Activated CD4-positive, alpha-beta T cell treated with anti-CD3 and anti-CD28 coated beads, Interleukin-2, Interleukin-6, amounts not matched to agents 100 ng/mL and 50 ng/mL, durations not matched to agents 16 hours and 8 hours (primary cell): Measurements from ENCODE around the gene ADPRHL1.
"Not testable (repeated sequence)": the region's sequence is repeated elsewhere in the genome, so short reads cannot be mapped to it uniquely, and the experiment has no call there.

ENCODE experiments used
- DNase-seq: peaks from one replicate; pipeline ENCODE4 v3.0.0-alpha.2; 2020

ADPRHL1 gene

DNA sequence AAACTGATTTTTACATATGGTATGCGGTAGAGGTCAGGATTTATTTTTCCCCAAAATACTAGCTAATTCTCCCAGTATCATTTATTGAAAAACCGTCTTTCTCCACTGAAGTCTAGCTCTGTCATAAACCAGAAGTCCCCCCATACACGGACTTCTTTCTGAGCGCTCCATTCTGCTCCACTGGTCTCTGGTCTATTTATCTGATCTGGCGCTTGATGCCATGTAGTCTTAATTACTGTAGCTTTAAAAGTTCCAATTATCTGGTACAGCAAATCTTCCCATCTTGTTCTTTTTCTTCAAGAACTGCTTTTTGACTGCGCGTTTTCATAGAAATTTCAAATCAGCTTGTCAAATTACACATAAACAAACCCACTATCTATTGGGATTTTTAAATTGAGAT, 23.5 kb upstream of the ADPRHL1 start:
- no peak for DNase-seq

DNA sequence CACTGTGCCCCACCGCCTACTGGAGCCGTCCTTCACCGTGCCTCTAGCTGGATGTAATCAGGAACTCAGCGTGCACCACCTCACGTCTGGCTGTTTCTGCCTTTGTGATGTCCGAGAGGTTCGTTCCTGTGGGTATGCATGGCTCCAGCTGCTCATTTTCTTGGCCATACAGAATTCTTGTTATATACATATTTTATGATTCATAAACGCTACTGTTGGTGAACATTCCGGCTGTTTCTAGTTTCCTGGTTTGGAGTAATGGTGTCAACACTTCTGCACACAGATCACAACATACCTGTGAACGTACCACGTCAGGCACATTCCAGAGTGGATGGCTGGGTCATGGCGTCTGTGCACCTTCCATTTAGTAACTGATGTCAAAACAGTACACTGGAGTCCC, 22.6 kb upstream of the ADPRHL1 start:
- no peak for DNase-seq

DNA sequence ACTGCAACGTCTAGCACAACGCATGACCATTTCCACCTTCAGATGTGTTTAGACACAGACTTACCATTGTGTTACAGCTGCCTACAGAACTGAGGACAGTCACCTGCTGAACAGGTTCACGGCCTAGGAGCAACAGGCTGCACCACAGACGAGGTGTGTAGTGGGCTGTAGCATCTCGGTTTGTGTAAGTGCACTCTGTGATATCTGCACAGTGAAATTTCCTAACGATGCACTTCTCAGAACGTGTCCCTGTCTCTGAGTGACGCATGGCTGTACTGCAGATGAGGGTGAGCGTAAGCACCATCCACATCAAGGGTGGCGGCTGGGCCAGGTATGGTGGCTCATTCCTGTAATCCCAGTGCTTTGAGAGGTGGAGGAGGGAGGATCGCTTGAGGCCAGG, 22.0 kb upstream of the ADPRHL1 start:
- DNase-seq, result no peak

DNA sequence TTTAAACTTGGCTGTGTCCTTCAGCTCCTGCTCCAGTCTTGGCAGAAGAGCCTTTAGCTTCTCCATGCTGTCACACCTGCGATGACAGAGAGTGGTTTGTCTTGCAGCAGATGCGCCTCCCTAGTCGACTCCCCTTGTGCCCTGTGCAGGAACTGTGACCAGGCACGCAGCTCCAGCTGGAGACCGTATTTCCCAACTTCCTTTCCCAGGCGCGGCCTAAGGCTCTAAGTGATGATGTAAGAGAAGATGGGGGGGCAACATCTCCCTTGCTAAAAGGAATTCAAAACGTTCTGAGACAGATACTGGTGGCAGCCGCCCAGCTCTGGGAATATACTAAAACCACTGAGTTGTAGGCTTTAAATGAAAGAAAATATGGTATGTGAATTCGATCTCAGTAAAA, 20.9 kb upstream of the ADPRHL1 start:
- no peak for DNase-seq

DNA sequence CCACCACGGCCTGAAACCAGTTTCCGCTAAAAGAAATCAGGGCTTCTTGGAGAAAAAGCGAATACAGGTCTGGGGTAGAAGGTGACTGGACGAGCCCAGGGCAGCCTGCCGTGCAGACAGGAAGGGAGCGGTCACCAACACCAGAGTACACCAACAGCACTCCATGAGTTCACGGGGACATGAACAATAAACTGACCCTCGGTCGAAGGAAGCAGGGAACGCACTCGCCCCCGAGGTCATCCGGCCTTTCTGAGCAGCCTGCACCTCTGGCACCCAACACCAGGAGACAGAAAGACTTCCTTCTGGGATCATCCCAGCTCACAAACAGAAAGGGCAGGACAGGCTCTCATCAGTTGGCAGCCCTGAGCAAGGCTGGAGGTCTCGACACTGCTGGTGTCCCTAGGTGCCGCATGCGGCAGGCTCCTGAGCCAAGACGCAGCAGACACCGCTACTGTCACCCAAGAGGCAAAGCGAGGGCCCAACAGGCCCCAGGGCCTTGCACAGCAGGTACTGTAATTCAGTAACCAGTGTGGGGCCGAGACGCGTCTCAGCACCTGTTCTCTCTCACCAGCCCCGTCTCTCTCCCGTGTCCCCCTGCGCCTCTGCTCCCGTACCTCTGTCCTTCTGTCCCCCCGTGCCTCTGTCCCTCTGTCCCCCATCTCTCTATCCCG, 19.2 kb upstream of the ADPRHL1 start:
- no peak for DNase-seq

GRCh38 chr13:113471844-113472243, 18.6 kb upstream of the ADPRHL1 start:
- DNase-seq, result no peak

DNA sequence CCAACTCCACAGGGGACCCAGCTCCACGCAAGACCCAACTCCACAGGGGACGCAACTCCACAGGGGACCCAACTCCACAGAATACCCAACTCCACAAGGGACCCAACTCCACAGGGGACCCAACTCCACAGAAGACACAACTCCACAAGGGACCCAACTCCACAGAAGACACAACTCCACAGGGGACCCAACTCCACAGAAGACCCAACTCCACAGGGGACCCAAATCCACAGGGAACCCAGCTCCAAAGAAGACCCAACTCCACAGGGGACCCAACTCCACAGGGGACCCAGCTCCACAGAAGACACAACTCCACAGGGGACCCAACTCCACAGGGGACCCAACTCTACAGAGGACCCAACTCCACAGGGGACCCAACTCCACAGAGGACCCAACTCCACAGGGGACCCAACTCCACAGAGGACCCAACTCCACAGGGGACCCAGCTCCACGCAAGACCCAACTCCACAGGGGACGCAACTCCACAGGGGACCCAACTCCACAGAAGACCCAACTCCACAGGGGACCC, 17.4 kb upstream of the ADPRHL1 start:
- DNase-seq, result not testable (repeated sequence)

DNA sequence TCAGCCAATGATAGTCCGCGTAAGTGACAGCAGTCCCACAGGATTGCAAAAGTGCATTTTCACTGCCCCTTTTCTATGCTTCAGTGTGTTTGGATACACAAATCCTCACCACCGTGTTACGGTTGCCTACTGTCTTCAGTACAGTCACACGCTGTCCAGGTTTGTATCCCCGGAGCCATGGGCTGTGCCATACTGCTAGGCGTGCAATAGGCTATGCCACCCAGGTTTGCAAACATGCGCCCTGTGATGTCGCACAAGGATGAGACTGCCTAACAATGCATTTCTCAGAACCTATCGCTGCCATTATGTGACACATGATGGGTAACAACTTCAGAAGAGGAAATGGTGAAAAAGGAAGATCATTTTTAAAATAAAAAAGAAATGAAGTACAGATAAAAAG, 16.8 kb upstream of the ADPRHL1 start:
- DNase-seq, result no peak

- no peak for DNase-seq
Measured at GRCh38 chr13:113469582-113469981, 16.3 kb upstream of the ADPRHL1 start.

DNA sequence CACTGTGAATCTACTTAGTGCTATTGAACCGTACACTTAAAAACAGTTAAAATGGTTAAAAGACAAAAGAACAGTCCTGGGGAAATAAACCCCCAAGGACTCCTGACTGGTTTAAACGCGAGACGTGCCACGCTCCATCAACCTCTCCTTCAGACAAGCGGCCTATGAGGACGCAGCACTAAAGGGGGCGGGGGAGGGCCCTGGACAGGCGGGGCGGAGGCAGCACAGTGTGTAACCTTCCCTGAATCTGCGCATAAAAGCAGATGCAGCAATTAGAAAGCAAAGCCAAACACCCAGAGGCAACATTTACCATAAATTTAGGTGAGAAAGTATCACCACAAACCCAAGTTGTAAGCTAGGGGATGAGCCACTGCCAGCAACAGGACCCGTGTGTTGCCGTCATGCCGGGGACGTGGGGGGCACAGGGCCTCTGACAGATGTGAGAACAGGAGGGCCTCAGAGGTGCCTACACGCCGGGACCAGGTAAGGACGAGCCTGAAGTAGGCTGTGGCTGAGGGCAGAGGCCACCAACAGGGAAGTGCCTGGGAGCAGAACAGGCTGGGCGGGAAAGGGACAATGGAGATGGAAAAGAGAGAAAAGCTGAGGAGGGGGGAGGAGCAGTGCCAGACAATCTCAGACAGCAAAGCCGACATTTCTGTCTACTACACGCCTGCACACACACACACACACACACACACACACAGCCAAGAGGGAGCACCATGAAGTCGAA, 15.3 kb upstream of the ADPRHL1 start:
- DNase-seq, result no peak

- no peak for DNase-seq
Measured at GRCh38 chr13:113468029-113468428, 14.7 kb upstream of the ADPRHL1 start.

- no peak for DNase-seq
Measured at GRCh38 chr13:113466383-113466782, 13.1 kb upstream of the ADPRHL1 start.

DNA sequence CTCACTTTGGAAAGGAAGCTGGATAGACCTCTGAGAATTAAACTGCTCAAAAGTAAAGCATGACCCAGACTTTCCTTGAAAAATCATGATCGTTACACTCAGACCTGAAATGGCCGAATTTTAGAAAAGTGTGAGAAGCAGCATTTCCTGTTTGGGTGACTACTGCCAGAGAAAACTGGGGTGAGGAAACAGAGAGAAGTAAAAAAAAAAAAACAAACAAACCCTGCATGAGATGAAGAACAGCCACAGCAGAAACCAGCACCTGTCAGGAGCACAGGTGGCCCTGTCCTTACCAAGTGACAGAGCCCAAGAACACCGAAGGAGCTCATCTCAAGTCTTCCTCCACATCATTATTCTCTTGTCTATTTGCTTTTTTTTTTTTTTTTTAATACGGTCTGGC, 12.0 kb upstream of the ADPRHL1 start:
- no peak for DNase-seq

DNA sequence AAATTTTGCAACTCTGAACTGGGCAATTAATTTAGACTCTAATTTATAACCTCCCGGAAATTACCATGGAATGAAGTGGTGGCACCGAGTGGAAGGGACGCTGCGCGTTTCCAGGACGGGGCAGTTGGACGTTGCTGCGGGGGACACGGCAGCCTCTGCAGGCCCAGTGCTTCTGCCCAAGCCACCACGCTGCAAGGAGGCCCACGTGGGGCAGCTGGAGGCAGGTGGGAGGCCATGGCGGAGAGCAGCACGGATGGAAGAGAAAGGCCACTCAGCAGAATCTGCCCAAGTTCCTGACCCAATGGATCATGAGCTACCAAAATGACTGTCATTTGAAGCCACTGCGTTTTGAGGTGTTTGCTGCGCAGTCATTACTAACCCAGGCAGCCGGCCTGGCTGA, 11.2 kb upstream of the ADPRHL1 start:
- DNase-seq, result no peak

- no peak for DNase-seq
Measured at GRCh38 chr13:113461022-113461751, 7.9 kb upstream of the ADPRHL1 start.

DNA sequence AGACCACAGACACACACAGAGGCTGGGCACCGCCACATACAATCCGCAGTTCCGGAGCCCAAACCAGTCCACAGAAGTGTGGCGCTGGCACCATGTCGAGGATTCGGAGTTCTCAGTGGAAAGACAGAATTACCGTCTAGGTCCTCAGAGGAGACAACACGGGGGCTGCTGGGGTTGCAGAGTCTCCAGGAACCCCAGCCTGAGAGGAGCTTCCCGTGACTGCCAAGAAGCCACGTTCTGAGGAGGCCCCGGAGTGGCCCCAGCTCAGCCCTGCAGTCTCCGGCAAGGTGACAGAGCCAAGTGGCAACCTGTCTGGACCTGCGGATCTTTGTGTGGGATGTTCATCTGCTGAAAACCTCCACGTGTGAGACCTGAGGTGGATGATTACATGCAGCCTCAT, 7.3 kb upstream of the ADPRHL1 start:
- no peak for DNase-seq

DNA sequence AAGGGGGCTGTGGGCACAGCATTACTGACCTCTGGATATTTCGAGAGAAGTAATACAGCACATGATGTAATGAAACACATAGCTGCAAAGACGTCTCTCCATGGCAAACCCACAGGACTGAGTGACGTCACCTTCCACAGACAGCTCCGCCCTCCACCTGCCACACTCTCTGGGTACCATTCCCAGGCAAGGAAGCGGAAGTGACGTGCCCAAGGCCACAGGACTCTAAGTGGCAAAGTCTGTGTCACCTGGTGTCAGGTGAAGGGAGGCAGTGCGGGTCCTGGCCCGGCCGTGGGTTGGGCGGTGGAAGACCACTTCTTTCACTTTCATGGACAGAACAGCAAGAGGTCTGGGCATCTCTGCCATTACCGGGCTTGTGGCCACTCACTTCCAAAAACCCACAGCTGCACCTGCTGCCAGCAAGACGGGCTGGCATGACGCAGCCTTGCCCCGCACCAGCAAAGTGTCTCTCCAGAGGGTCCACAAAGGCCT, 6.8 kb upstream of the ADPRHL1 start:
- DNase-seq, result no peak

DNA sequence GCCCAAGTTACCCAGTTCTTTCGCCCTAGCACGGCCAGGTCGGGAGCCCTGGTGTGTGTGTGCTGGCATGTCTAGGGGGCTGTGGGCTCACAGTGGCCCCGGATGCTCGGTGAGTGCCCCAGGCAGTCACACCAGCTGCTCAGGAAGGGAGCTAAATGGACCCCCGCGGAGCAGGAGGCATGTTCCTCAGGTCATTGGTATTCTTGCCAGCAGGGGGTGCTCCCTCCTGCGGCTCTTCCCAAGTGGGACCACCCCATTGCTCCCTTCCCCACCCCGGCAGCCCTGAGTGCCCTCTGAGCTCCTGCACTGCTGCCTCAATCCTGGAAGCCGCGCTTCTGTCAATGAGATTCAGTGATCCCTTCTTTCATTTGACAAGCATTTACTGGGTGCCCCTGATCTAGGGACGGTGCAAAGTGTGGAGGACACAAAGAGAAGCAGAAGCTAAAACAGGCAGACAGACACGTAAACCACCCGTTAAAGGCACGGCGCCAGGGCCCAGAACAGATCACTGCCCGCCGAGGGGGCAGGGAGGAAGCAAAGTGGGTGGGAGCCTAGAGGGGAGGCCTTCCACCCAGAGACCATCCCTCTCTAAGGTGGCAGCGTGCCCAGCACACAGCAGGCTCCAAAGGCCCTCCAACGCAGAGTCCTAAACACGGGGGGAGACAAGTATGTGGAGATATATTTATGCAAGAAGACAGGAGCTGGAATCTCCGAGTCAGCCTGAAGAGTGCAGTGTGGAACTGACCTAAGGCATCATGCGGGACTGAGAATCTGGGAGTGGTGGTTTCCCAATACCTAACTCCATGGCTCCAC, 5.2 kb upstream of the ADPRHL1 start:
- DNase-seq, result no peak

DNA sequence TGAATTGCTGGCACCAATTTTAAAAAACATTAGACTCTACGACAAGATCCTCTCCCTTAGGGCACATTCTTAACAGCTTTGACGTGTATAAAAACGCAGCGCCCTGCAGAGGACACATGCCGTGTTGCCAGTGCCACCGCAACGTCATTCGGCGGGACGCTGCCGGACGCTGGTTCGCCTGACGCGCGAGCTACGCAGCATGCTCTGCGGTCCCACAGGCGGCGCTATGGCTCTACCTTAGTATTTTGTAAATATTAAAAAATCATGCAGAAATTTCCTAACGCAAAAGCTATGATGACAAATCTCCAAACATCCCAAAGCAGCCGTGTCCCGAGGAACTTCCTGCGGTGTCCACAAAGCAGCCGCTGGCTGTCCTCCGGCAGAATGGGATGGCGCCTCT, 4.2 kb upstream of the ADPRHL1 start:
- no peak for DNase-seq

DNA sequence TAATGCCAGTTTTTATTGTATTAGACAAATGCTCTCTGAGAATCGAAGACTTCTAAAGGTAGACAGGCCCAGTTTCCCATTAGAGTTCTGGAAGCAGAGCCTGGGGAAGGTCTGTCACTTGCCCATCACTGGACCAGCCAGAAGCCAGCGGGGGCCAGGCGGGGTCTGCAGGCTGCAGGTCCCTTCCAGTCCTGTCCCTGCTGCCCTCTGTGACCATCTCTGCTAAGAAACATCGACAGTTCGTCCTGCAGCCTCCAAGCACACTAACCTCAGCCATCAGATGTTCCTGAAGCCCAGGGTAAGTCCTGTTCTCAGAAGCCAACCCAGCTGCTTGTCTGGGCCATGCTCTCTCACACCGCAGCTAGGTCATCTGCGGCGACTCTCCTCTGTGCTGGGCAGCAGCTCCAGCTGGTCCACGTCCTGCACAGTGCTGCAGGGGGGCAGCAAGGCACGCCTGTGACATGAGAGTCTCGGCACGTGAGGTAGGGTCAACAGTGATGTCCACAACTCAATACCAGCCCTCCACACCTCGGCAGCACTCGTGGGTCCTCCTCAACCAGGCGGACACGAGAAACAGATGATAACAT, 2.9 kb upstream of the ADPRHL1 start:
- no peak for DNase-seq

DNA sequence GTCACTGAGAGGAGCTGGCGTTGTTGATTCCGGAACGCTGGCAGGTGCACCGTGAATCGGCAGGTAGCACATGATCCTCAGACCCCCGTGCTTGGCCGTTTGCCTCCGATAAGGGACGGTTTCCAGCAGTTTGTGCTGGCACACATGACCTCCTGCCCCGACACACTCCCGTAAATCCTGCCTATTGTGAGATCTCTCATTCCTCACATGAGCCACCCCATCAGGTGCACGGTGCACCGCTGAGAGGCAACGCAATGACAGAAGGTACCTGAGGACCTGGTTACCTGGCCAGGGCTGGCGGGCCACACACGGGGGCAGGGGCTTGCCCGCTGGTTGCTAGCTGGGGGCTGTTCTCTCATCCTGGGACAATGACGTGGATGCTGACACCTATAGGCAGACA, 2.1 kb upstream of the ADPRHL1 start:
- DNase-seq, result no peak

DNA sequence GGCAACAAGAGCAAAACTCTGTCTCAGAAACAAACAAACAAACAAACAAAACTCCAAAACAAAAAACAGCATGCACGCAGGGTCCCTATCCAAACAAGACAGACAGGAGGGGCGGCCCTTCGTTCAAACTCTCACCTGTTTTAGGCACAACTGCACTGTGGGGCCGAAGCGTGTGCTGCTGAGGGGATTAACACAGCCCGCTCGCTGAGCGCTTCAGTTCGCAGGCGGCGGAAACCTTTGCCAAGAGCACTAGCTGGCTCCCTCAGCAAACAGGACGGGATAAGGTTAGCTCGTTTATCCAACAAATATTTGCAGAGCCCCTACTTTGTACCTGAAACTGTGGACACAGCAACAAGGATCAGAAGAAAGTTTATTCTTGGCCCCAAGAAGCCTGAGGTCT, 1.6 kb upstream of the ADPRHL1 start:
- DNase-seq, result no peak

DNA sequence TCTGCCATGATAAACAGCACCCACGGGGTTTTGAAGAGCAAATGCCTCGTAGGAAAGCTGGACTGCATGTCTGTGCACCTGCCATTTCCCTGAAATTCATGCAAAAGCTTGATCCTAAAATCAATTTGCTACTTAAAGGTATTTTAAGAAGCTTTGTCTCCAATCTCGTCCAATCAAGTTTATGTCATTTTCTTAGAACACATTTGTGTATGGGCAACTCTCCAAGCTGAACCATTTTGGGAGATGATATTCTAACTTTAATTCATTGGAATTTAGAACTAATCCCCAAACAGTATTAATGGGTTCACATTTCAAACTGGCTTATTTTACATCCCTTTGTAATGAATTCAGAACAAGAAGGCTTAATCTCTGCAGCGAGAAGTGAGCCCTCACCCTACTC, 822 bp downstream of the ADPRHL1 start:
- no peak for DNase-seq
